Immature natural killer cell (primary cell): Measurements from ENCODE around the gene ZNF664. TPM values are rescaled to one million over a fixed set of nuclear protein-coding genes. Genes with fewer than 3 reads are reported as not detected.
A peak's percentile ranks its signal among the peaks of the same experiment; 100 is the strongest.

ENCODE experiments used
- DNase-seq, 3 donors: peaks; one replicate each; pipeline ENCODE4 v3.0.0; 2022; ENCODE audit warnings: mixed read lengths in 1 of 3
- H3K27ac Mint-ChIP-seq, 6 donors: one replicate each; pipeline ENCODE4 v1.8.0; 2020; ENCODE audit warnings: mixed read lengths in 6 of 6, mild to moderate bottlenecking in 5 of 6, inconsistent platforms in 4 of 6, moderate library complexity in 3 of 6
- H3K27me3 Mint-ChIP-seq, 3 donors: one replicate each; pipeline ENCODE4 v1.8.0; 2020 to 2021; ENCODE audit warnings: low read depth in 3 of 3, mild to moderate bottlenecking in 3 of 3, mixed read lengths in 3 of 3, moderate library complexity in 3 of 3, inconsistent platforms in 1 of 3
- H3K36me3 Mint-ChIP-seq, 3 donors: one replicate each; pipeline ENCODE4 v1.8.0; 2020; ENCODE audit warnings: mixed read lengths in 3 of 3, inconsistent platforms in 2 of 3, mild to moderate bottlenecking in 2 of 3
- H3K4me1 Mint-ChIP-seq, 2 donors: one replicate each; pipeline ENCODE4 v1.8.0; 2020; ENCODE audit warnings: inconsistent platforms in 2 of 2, mild to moderate bottlenecking in 2 of 2, mixed read lengths in 2 of 2, moderate library complexity in 1 of 2
- H3K4me3 Mint-ChIP-seq, 5 donors: one replicate each; pipeline ENCODE4 v1.8.0; 2020; ENCODE audit warnings: mild to moderate bottlenecking in 5 of 5, mixed read lengths in 5 of 5, inconsistent platforms in 3 of 5, moderate library complexity in 3 of 5
- H3K9me3 Mint-ChIP-seq, 6 donors: one replicate each; pipeline ENCODE4 v1.8.0; 2020; ENCODE audit warnings: mild to moderate bottlenecking in 6 of 6, mixed read lengths in 6 of 6, inconsistent platforms in 4 of 6, moderate library complexity in 3 of 6
- polyA plus RNA-seq, 3 donors: library from polyadenylated mRNA; unstranded; fragments of 300-500 nt; fragmentation: Illumina TruSeq; gene quantifications; one replicate each; pipeline ENCODE4 v1.2.3, GENCODE V29; 2021

The ZNF664 gene
- polyA plus RNA-seq, 3 donors from 2014 or later, result 2.1 to 12.9 (median 8.2) TPM

DNA sequence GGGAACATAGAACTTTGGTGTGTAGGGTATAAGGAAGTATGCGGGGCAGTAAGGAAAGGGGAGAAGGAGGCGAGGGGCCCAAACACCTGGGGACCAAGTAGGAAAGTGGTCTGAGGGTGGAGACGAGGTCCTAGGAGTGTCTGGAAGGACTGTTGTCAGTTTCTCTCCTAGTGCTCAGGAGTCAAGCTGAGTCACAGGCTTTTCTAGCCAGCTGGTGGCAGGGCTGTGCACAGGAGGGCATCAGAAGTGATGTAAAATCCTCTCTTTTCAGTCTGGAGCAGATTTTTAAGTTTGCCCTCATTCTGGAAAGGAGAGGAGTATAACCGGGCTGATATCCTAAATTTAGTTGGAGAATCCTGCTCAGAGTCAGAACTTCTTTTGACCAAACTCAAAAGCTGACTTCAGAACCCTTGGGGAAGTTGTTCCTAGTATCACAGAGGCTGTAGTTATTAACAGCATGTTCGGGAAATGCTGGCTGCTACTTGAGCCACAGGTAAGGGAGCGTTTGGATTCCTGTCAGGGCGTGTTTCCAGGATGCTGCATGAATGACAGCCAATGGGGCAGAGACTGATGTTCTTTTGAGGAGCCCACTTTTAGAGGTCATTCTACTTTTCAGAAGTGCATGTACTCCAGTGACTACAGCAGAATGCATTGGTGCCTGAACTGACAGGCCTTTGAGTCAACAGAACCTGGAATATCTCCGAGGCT is 19.3 kb downstream of the ZNF664 start:
- H3K4me1 Mint-ChIP-seq, result peaks cover 33 to 60% of the 10 kb centered on the region in 2 donors
- peaks cover 17 to 29% (median 17%) of the 10 kb centered on the region in 3 donors for H3K36me3 Mint-ChIP-seq
- H3K27me3 Mint-ChIP-seq, result peaks cover 0 to 1% (median 0%) of the 10 kb centered on the region in 3 donors
- no peak overlapping the region for H3K27ac Mint-ChIP-seq
- H3K4me3 Mint-ChIP-seq, result no peak overlapping the region
- H3K9me3 Mint-ChIP-seq, result no peaks in the 10 kb centered on the region
- DNase-seq, result no peak

DNA sequence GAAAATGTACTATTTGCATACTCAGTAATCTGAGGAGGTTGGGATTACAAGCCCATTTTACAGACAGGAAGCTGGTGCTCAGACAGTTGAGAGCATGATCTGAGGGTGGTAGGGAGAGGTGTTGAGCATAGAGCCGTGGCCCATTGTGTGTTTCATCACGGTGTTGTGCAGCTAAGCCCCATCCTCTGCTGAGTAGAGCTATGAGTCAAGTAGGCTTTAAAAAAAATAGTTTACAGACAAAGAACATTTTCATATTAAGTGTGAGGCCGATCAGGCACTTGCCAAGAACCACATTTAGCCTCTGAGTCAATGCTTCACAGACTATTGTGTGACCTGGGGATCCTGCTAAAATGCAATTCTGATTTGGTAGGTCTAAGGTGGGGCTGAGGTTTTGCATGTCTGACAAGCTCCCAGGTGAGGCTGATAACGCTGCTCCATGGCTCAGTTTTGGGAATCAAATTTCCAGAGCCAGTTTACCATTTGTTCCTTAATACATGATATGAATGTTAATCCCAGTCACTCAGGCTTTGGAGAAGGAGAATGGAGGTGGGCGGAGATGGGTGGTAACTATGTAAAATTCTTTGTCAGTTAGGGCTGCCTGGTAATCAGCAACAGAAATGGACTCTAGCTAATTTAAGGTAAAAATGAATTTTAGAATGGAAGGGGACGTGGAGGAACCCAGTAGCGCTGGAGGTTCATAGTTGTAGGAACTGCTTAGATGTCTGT is 22.2 kb downstream of the ZNF664 start:
- peak overlapping the region in 3 of 5 donors; percentile 0 to 68 (median 1) for H3K4me3 Mint-ChIP-seq
- peaks cover 0 to 3% (median 0%) of the 10 kb centered on the region in 3 donors for H3K27me3 Mint-ChIP-seq
- no peaks in the 10 kb centered on the region for H3K9me3 Mint-ChIP-seq
- DNase-seq, result peak in 2 of 3 donors; percentile 2 to 22
- H3K36me3 Mint-ChIP-seq, result peaks cover 4 to 21% (median 10%) of the 10 kb centered on the region in 3 donors
- H3K27ac Mint-ChIP-seq, result peak overlapping the region in 5 of 6 donors; percentile 1 to 80 (median 40)
- H3K4me1 Mint-ChIP-seq, result peaks cover 40 to 57% of the 10 kb centered on the region in 2 donors

DNA sequence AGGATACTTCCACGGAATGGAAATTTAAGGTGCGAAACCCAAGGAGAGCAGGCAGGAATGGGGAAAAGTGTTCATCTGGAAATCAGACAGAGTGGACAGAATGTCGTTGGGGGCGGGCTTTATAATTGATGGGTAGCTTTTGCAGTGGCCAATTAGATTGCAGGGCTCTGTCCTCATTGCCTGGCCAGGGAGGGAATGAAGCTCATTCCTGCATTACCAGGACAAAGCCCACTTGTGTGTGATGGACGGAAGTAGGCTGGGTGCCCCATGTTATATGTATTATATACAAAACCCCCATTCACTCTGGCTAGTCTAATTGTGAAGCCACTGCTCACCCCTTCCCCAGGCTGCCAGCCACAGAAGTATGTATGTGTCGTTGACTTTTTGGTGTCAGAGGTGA is 23.6 kb downstream of the ZNF664 start:
- peak in 1 of 3 donors; percentile 4 for DNase-seq
- Mint-ChIP-seq H3K9me3 (no peaks in the 10 kb centered on the region), H3K4me1 (peaks cover 40 to 49% of the 10 kb centered on the region in 2 donors), H3K4me3 (peak overlapping the region; percentile 13 to 68 (median 39)), H3K27ac (peak overlapping the region in 4 of 6 donors; percentile 15 to 80 (median 33)), H3K36me3 (peaks cover 0 to 9% (median 4%) of the 10 kb centered on the region in 3 donors), H3K27me3 (peaks cover 0 to 3% (median 0%) of the 10 kb centered on the region in 3 donors)

DNA sequence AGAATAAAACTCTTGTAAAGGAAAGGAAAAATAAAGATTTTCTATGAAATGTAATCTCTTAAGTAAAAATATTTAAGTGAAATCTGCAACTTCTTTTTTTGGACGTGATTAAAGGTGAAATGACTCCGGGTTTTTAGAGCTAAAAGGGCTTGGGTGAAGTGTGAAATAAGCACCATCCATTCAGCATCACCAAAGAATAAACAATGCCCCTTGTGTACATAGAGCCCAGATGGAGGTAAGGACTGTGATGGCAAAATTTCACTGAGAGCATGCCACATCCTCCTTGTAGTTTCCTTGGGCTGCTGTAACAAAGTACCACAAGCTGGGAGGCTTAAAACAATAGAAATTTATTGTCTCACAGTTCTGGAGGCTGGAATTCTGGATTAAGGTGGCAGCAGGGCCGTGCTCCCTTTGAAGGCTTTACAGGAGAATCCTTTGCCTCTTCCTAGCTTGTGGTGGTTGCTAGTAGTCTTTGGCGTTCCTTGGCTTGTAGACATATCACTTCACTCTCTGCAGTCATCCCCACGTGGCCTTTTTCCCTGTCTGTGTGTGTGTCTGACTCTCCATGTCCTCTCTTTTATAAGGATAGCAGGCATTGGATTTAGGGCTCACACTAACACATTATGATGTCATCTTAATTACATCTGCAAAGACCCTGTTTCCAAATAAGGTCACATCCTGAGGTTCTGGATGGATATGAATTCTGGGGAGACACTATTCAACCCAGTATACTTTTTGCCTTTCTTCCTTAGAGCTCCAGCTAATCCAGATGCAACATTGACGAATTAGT is 24.2 kb downstream of the ZNF664 start:
- Mint-ChIP-seq H3K27me3 (peaks cover 0 to 1% (median 0%) of the 10 kb centered on the region in 3 donors), H3K4me1 (peaks cover 40 to 49% of the 10 kb centered on the region in 2 donors), H3K36me3 (peaks cover 0 to 9% (median 0%) of the 10 kb centered on the region in 3 donors), H3K9me3 (no peaks in the 10 kb centered on the region), H3K27ac (peak overlapping the region in 4 of 6 donors; percentile 12 to 44 (median 28)), H3K4me3 (peak overlapping the region in 1 of 5 donors; percentile 68)
- no peak for DNase-seq

DNA sequence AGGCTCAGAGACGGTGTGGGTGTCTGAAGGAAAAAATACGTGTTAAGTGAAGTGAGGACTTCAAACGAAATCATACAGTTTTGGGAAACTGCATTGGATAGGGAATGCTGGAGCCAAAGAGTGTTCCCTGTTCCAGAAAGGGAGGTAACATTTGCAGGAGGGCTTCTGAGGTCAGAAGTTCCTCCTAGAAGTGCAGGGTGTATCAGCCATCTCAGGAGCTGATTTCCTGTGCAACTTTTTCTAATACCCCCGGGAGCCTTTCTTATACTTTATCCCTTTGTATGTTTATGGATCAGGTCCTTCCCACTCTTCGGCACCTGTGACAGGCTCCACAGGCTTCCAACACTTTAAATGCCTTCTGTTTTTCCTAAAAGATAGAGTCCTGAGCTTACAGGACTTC is 24.9 kb downstream of the ZNF664 start:
- Mint-ChIP-seq H3K27me3 (peaks cover 0 to 1% (median 0%) of the 10 kb centered on the region in 3 donors), H3K9me3 (no peaks in the 10 kb centered on the region), H3K27ac (no peak overlapping the region), H3K4me1 (peaks cover 40 to 49% of the 10 kb centered on the region in 2 donors), H3K4me3 (no peak overlapping the region), H3K36me3 (peaks cover 0 to 9% (median 0%) of the 10 kb centered on the region in 3 donors)
- DNase-seq, result no peak

DNA sequence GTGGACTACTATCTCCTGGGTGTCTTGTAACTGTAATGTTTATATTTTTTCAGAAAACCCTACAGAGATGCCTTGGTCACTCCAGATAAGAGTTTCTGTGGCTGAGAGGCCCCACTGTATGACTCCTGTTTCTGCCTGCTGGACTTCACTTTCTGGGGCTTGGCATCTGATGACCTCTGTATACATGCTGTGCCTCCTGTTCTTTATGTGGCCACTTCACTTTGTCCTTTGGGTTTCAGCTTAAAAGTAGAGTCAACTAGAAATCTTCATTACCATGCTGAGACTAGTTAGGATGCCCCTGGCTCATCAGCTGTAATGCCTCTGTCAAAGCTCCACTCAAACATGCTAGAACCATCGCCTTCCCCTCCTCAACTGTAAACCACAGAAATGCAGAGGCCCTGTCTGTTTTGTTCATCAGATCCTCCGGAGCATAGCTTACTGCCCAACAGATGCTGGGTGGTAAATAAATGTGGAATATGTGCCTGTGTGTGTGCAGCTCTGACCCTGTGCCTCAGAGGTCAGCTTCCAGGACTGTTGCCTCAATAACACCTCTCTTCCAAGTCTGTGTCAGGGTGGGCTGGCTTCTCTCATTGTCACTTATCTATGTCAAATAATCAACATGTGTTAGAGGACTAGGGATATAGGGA is 25.5 kb downstream of the ZNF664 start:
- Mint-ChIP-seq H3K27me3 (peaks cover 0 to 1% (median 0%) of the 10 kb centered on the region in 3 donors), H3K27ac (peak overlapping the region in 2 of 6 donors; percentile 26 to 36), H3K4me3 (peak overlapping the region in 1 of 5 donors; percentile 4), H3K4me1 (peaks cover 40 to 49% of the 10 kb centered on the region in 2 donors), H3K9me3 (no peaks in the 10 kb centered on the region), H3K36me3 (peaks cover 0 to 9% (median 0%) of the 10 kb centered on the region in 3 donors)
- no peak for DNase-seq

DNA sequence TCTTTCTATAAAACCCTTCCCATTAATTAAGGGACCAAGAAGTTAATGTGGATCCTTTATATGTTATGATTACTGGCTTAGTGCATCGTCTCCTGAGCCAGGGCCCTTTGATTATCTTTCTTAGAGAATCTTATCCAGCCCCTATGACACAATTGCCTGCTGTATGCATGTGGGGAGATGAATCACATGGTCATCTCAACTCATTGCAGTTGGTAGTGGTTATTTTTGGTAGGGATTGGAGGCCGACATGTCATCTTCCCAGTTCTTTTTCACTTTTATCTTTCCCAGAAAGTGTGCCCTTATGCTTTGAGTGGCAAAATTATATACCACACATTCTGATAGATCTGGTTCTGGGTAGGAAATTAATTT is 26.0 kb downstream of the ZNF664 start:
- H3K36me3 Mint-ChIP-seq, result peaks cover 0 to 9% (median 0%) of the 10 kb centered on the region in 3 donors
- no peak overlapping the region for H3K27ac Mint-ChIP-seq
- no peak overlapping the region for H3K4me3 Mint-ChIP-seq

DNA sequence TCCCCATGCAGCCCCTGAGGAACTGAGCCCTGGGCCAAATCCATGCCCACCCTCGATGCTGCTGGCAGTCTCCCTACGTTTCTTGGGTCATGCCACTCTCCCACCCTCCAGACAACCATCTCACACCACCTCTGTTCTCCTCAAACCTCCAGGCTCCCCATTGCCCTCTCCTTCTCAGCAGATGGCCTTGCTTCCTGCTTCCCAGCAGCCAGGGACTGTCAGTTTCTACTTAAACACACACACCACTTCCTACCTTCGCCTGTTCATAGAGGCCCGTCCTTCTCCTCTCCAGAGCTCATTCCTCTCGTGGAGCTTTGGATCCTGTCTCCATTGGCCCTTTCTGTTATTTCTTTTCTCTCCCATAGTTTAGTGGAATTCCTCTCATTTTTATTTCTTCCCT is 27.1 kb downstream of the ZNF664 start:
- no peak overlapping the region for H3K27ac Mint-ChIP-seq
- peaks cover 32 to 38% of the 10 kb centered on the region in 2 donors for H3K4me1 Mint-ChIP-seq
- no peak overlapping the region for H3K4me3 Mint-ChIP-seq
- peaks cover 0 to 1% (median 0%) of the 10 kb centered on the region in 3 donors for H3K27me3 Mint-ChIP-seq
- no peaks in the 10 kb centered on the region for H3K9me3 Mint-ChIP-seq
- peaks cover 0 to 9% (median 0%) of the 10 kb centered on the region in 3 donors for H3K36me3 Mint-ChIP-seq
- DNase-seq, result no peak

More for the DNA sequence above, 26.0 kb downstream of the ZNF664 start:
- DNase-seq, result no peak
- no peaks in the 10 kb centered on the region for H3K9me3 Mint-ChIP-seq
- peaks cover 40 to 49% of the 10 kb centered on the region in 2 donors for H3K4me1 Mint-ChIP-seq
- H3K27me3 Mint-ChIP-seq, result peaks cover 0 to 1% (median 0%) of the 10 kb centered on the region in 3 donors

DNA sequence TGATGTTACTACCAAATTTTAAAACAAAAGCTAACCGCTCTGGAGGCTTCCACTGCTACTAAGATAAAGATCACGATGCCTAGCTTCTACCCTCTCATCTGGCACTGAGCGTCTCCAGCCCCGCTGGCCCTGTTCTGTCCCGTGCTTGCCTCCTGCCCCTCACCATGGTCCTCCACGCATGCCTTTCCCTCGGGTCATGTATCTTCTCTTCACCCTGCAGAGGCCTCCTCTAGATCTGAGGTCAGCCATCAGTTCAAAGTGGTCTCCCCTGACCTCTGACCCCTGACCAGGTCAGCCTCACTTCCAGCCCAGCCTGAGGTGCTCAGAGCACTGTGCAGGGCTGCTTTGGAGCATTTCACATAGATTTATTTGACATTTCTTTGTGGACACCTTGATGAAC is 28.3 kb downstream of the ZNF664 start:
- Mint-ChIP-seq H3K27ac (no peak overlapping the region), H3K4me3 (no peak overlapping the region), H3K27me3 (peaks cover 0 to 1% (median 0%) of the 10 kb centered on the region in 3 donors), H3K36me3 (peaks cover 0 to 14% (median 0%) of the 10 kb centered on the region in 3 donors), H3K4me1 (peaks cover 28 to 34% of the 10 kb centered on the region in 2 donors), H3K9me3 (no peaks in the 10 kb centered on the region)
- no peak for DNase-seq

DNA sequence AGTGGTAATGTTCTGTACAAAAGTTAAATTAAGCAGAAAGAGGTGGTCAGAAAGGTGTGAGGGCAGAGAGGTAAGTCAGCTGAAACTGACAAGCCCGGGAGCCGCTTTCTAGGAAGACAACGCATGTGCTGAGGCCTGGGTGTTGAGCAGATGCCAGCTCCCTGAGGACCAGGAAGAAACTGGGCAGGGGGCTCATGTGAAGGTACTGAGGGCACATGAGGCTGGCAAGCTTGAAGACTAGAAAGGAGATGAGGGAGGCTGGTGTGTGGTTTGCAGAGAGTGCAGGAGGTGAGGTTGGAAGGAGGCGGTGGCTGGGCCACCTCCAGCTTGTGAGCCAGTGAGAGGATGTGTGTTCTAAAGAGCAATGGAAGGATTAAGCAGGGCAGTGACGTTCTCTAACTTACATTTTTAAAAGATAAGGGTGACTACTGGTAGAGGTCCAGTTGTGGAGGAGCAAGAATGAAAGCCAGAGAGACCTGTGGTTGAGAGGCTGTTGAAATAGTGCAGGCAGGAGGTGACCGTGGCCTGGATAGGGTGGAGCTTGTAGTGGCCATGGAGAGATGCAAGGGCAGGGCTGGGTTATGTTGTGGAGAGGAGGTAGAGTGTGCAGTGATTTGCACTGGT is 29.1 kb downstream of the ZNF664 start:
- H3K27me3 Mint-ChIP-seq, result peaks cover 0 to 1% (median 0%) of the 10 kb centered on the region in 3 donors
- H3K27ac Mint-ChIP-seq, result no peak overlapping the region
- no peaks in the 10 kb centered on the region for H3K9me3 Mint-ChIP-seq

DNA sequence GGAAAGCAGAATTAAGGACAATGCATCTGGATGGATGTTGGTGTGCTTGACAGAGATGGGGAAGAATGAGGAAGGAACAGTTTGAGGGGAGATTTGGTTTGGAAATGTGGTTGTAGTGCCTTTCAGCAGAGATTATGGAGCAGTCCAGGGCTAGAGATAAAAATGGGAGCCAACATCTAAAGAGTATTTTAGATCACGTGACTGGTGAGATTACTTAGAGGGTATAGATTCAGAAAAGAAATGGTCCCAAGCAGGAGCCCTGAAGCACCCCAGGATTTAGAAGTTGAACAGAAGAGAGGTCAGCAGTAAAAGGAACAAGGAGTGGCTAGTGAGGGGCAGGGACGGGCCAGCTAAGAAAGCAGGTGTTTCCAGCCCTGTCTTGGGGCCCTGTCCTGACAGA is 29.6 kb downstream of the ZNF664 start:
- no peaks in the 10 kb centered on the region for H3K27me3 Mint-ChIP-seq
- peaks cover 21 to 33% of the 10 kb centered on the region in 2 donors for H3K4me1 Mint-ChIP-seq

More for the DNA sequence above, 29.1 kb downstream of the ZNF664 start:
- no peak for DNase-seq
- H3K36me3 Mint-ChIP-seq, result peaks cover 0 to 14% (median 0%) of the 10 kb centered on the region in 3 donors
- H3K4me3 Mint-ChIP-seq, result no peak overlapping the region
- H3K4me1 Mint-ChIP-seq, result peaks cover 26 to 34% of the 10 kb centered on the region in 2 donors

DNA sequence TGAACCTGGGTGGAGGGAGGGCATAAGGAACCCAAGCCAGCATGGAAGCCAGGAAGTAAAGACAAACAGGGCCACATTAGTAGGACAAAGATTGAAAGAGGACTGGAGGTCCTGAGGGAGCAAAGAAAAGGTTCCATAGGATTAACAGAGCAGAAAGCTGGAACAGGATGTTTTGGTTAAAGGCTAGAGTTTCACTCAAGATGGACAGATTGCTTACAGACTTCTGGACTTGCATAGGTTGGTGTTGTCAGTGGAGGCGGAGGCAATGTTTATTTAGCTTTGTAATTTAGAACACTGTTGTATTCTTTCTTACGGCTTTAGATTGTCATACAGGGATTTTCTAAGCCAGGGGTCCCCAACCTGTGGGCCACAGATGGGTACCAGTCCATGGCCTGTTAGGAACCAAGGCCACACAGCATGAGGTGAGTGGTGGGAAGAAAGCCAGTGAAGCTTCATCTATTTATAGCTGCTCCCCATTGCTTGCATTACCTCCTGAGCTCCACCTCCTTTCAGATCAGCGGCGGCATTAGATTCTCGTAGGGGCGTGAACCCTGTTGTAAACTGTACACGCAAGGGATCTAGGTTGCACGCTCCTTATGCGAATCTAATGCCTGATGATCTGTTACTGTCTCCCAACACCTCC is 31.3 kb downstream of the ZNF664 start:
- H3K9me3 Mint-ChIP-seq, result no peaks in the 10 kb centered on the region
- H3K4me3 Mint-ChIP-seq, result no peak overlapping the region
- H3K27ac Mint-ChIP-seq, result no peak overlapping the region
- no peak for DNase-seq
- peaks cover 0 to 5% (median 0%) of the 10 kb centered on the region in 3 donors for H3K36me3 Mint-ChIP-seq
- H3K27me3 Mint-ChIP-seq, result no peaks in the 10 kb centered on the region
- H3K4me1 Mint-ChIP-seq, result peaks cover 21 to 29% of the 10 kb centered on the region in 2 donors

More for the DNA sequence above, 29.6 kb downstream of the ZNF664 start:
- DNase-seq, result no peak
- no peak overlapping the region for H3K4me3 Mint-ChIP-seq
- no peaks in the 10 kb centered on the region for H3K9me3 Mint-ChIP-seq
- peaks cover 0 to 14% (median 0%) of the 10 kb centered on the region in 3 donors for H3K36me3 Mint-ChIP-seq
- H3K27ac Mint-ChIP-seq, result no peak overlapping the region
